ENCODE results near the gene HEBP2. TPM values are rescaled to one million over a fixed set of nuclear protein-coding genes. Genes with fewer than 3 reads are reported as not detected.
A peak's percentile ranks its signal among the peaks of the same experiment; 100 is the strongest.

The HEBP2 gene
- total and polyA plus RNA-seq, 10 donors = 5.7 to 37.0 (median 21.0) TPM

DNA sequence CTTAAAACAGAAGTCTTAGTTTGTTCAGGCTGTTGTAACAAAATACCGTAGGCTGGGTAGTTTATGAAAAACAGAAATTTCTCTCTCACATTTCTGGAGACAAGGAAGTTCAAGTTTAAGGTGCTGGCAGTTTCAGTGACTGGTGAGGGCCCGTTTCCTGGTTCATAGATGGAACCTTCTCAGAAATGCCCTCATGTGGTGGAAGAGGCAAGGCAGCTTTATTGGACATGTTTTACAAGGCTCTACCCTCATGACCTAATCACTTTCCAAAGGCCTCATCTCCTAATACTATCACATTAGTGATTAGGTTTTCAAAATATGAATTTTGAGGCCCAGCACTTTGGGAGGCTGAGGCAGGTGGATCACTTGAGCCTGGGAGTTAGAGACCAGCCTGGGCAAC is 2.4 kb downstream of the HEBP2 start:
- DNase-seq = no peak
- Histone ChIP-seq H3K27me3 (replicated peaks in 1 of 7) (no peaks in the 10 kb centered on the region), H3K4me3 (no peak overlapping the region), H3K36me3 (peaks cover 8 to 61% (median 48%) of the 10 kb centered on the region in 6 donors), H3K4me1 (peaks cover 0 to 58% (median 19%) of the 10 kb centered on the region in 6 donors), H3K9me3 (no peaks in the 10 kb centered on the region), H3K27ac (no peak overlapping the region)
- WGBS, 5 donors = 49 to 77% (median 58%) methylated on average over 2 of the region's 2 CpGs
- intact Hi-C loops (cut with DNase I; ENCODE audit: low total_unique reads) = no loop called here
- TF ChIP-seq POLR2A (IDR thresholded peaks at IDR 0.05) (no peak), POLR2AphosphoS5 (IDR thresholded peaks at IDR 0.05) (no peak), CTCF (IDR thresholded peaks at IDR 0.05 in 8 of 11, conservative IDR thresholded peaks at IDR 0.05 in 3 of 11) (no peak)

DNA sequence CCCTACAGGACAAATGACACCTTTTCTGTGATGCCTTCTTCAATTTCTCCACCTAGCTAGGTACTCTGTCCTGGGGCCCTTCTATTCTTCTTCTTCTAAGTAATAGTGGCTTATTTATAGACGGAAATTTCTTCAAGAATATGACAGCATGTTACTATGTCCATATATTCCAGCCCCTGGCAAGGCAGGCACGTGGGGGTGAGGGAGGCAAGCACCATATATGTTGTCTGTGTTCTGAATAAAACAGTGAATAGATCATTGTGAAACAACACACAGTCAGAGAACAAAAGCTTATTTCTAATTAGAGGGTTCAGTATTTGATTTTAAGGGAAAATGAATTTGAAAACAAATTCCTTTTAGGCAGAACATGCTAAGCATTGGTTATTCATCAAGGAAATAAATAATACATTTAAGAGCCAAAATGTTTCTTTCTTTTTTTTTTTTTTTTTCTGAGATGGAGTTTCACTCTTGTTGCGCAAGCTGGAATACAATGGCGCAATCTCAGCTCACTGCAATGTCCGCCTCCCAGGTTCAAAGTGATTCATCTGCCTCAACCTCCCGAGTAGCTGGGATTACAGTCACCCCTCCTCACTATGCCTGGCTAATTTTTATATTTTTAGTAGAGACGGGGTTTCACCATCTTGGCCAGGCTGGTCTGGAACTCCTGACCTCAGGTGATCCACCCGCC is 6.2 kb downstream of the HEBP2 start:
- no peaks in the 10 kb centered on the region for H3K9me3 ChIP-seq
- H3K27me3 ChIP-seq (replicated peaks in 1 of 7) = no peaks in the 10 kb centered on the region
- no peak for TF ChIP-seq CTCF (IDR thresholded peaks at IDR 0.05 in 8 of 11, conservative IDR thresholded peaks at IDR 0.05 in 3 of 11)
- no peak for TF ChIP-seq POLR2A (IDR thresholded peaks at IDR 0.05)
- no peak for TF ChIP-seq POLR2AphosphoS5 (IDR thresholded peaks at IDR 0.05)
- 62 to 93% (median 74%) methylated on average over 8 of the region's 8 CpGs for WGBS, 5 donors
- intact Hi-C loops (cut with DNase I; ENCODE audit: low total_unique reads) = no loop called here
- H3K27ac ChIP-seq = peak overlapping the region in 2 of 8 donors; percentile 8 to 59
- peaks cover 8 to 99% (median 81%) of the 10 kb centered on the region in 6 donors for H3K36me3 ChIP-seq
- no peak for DNase-seq
- H3K4me1 ChIP-seq = peaks cover 0 to 40% (median 8%) of the 10 kb centered on the region in 6 donors
- H3K4me3 ChIP-seq = no peak overlapping the region

DNA sequence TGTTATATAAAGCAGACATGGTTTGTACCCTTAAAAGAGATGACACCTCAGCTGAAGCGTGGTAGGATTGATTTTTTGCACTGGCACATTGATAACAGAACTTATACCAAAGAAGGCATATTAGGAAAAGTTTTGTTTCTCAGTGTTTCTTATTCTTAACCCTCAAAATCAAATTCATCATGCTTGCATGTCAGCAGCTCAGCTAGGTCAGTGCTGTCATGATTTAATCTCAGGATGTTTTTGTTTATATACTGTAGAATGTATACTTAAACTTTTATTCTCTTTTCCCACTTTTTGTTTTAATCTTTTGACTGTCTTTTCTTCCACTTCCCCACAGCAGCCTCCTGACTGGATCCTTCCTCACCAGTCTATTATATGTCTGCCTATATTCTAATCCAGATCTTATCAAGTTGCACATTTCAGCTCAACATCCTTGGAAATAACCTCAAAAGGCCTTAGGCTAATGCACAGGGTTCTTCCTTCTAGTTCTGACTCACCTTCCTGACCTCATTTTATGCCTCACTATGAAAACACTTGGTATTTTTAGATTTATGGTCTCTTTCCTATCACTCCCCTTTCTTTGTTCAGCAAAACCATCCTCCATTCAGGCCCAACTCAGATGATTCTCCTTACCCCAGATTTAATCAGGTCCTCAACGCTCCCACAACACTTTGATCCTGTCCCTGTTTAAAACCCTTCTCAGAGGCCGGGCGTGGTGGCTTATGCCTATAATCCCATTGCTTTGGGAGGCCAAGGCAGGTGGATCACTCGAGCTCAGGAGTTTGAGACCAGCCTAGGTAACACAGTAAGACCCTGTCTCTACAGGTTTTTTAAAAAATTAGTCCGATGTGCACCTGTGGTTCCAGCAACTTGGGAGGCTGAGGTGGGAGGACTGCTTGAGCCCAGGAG is 7.2 kb downstream of the HEBP2 start:
- Histone ChIP-seq H3K27ac (peak overlapping the region in 2 of 8 donors; percentile 1 to 59), H3K27me3 (replicated peaks in 1 of 7) (no peaks in the 10 kb centered on the region), H3K4me3 (no peak overlapping the region), H3K4me1 (peaks cover 0 to 29% (median 0%) of the 10 kb centered on the region in 6 donors), H3K9me3 (no peaks in the 10 kb centered on the region), H3K36me3 (peaks cover 8 to 100% (median 78%) of the 10 kb centered on the region in 6 donors)
- intact Hi-C loops (cut with DNase I; ENCODE audit: low total_unique reads) = no loop called here
- TF ChIP-seq POLR2A (IDR thresholded peaks at IDR 0.05) (no peak), POLR2AphosphoS5 (IDR thresholded peaks at IDR 0.05) (no peak), CTCF (IDR thresholded peaks at IDR 0.05 in 8 of 11, conservative IDR thresholded peaks at IDR 0.05 in 3 of 11) (no peak)
- 87 to 91% (median 89%) methylated on average over 6 of the region's 6 CpGs for WGBS, 5 donors
- no peak for DNase-seq

DNA sequence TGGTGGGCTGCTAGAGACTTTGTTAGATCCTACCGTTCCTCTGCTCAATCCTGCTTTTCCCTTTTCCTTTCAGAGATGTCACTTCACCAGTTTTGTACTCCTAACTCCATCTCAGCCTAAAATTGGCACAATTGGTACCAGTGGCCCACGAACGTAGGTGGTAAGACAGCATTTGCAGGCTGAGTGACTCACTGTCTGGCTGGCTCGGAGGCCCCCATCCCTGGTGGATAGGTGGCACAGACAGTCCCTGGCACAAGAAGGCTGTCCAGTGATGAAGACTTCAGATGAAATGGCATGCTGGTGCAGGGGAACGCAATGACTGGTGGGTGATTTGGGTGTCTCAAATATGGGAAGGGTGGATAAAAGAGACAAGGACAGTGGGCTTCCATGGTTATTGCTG is 11.1 kb downstream of the HEBP2 start:
- intact Hi-C loops (cut with DNase I; ENCODE audit: low total_unique reads) = no loop called here
- no peak overlapping the region for H3K27ac ChIP-seq
- peaks cover 3 to 98% (median 55%) of the 10 kb centered on the region in 6 donors for H3K36me3 ChIP-seq
- DNase-seq = no peak
- TF ChIP-seq CTCF (IDR thresholded peaks at IDR 0.05 in 8 of 11, conservative IDR thresholded peaks at IDR 0.05 in 3 of 11) (no peak), POLR2A (IDR thresholded peaks at IDR 0.05) (no peak), POLR2AphosphoS5 (IDR thresholded peaks at IDR 0.05) (no peak)
- no peaks in the 10 kb centered on the region for H3K27me3 ChIP-seq (replicated peaks in 1 of 7)
- 89 to 99% (median 95%) methylated on average over 5 of the region's 5 CpGs for WGBS, 5 donors
- no peaks in the 10 kb centered on the region for H3K9me3 ChIP-seq
- H3K4me1 ChIP-seq = peaks cover 0 to 11% (median 0%) of the 10 kb centered on the region in 6 donors
- H3K4me3 ChIP-seq = no peak overlapping the region
